Vagina (tissue), 2 donors: ENCODE measurements around the gene LARP1. TPM values are rescaled to one million over a fixed set of nuclear protein-coding genes. Genes with fewer than 3 reads are reported as not detected.

Source experiments
- DNase-seq, 2 donors: peaks; one replicate each; pipeline ENCODE4 v3.0.0-alpha.2; 2017; ENCODE audit errors: extremely low spot score in 2 of 2
- H3K27ac ChIP-seq: fragments of 200-600 bp; sonication (generic); one replicate; pipeline ENCODE4 v1.5.1; 2019
- H3K27me3 ChIP-seq: fragments of 200-600 bp; sonication (generic); one replicate; pipeline ENCODE4 v1.5.1; 2019
- H3K36me3 ChIP-seq, 2 donors: fragments of 200-600 bp; sonication (generic); one replicate each; pipeline ENCODE4 v1.5.1; 2017 to 2019
- H3K4me1 ChIP-seq: fragments of 200-600 bp; sonication (generic); one replicate; pipeline ENCODE4 v1.5.1; 2019
- H3K4me3 ChIP-seq, 2 donors: fragments of 200-600 bp; sonication (generic); 1 replicate in 1 of 2; 2 replicates in 1 of 2; pipeline ENCODE4 v1.5.1; 2016 to 2019
- H3K9me3 ChIP-seq: fragments of 200-600 bp; sonication (generic); one replicate; pipeline ENCODE4 v1.5.1; 2019
- CTCF ChIP-seq, 3 experiments: fragments of 450-650 bp in 2 of 3; fragments of 200-600 bp in 1 of 3; sonication (generic) in 1 of 3; IDR thresholded peaks; one replicate each; pipeline ENCODE4 v1.5.1; 2017 to 2019; ENCODE audit warnings: antibody characterized with exemption in 3 of 3, mild to moderate bottlenecking in 2 of 3, moderate library complexity in 2 of 3
- POLR2A ChIP-seq, 2 donors: fragments of 450-650 bp; IDR thresholded peaks; one replicate each; pipeline ENCODE4 v1.6.1; 2017; ENCODE audit warnings: antibody characterized with exemption in 2 of 2, mild to moderate bottlenecking in 2 of 2, moderate library complexity in 2 of 2
- POLR2AphosphoS5 ChIP-seq, 2 donors: sonication (generic); formaldehyde crosslinking; IDR thresholded peaks; one replicate each; pipeline ENCODE4 v1.9.0; 2017; ENCODE audit warnings: antibody characterized with exemption in 2 of 2, mild to moderate bottlenecking in 2 of 2, low read depth in 1 of 2; ENCODE audit not compliant: insufficient read depth in 1 of 2
- intact Hi-C: fragments of 100-400 bp; cut with DNase I; formaldehyde crosslinking; loops from one replicate; pipeline ENCODE4 v1.15.1; 2023
- total RNA-seq: library from RNA; depleted of rRNA; stranded (reverse); fragments of >200 nt; gene quantifications from one replicate; pipeline ENCODE4 v1.2.3, GENCODE V29; 2016

Gene LARP1
- total RNA-seq, 1 donor from 2014 or later = 98.0 TPM

DNA sequence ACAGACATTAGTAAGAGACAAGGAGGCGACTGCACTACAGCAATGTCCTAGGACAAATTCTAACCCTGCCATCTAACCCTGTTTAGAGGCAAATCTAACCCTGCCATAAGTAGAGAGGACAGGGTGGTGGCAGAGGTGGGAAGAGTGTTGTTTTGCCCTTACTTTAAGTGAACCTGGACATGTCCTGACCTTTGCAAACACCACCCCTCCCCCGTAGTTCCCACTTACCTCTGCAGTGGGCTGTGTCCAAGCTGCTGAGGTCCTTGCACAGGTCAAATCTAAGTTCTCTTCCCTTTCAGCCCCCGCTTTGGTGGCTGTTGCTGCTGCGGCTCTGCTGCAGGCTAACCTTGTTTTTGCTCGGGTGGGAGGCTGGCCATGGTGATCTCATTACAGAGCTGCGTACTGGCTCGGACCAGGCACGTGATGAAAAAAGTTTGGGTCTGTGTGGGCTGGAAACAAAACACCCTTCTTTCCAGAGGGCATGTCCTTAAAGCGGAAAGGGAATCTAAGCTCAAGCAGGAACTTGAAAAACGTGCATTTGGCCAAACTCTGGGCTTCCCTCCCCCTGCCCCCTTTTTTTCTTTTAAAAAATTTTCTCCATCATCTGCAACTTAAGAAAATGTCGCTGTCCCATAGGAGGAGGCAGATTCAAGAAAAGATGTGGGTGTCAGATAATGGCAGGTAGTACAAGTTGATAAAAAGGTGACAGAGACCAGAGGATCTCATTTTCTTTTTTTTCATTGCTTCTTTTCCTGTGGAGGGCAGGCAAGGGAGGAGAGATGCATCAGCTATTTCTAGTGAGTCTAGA lies 95.3 kb downstream of the LARP1 start, which contains the start of gene FAXDC2:
Gene FAXDC2 (minus strand): TSS at position 349 of the 808 bp plus-strand sequence. CDS start 12,425 bp downstream, outside the sequence.
- TF ChIP-seq POLR2A (IDR thresholded peaks at IDR 0.05) (no peak), POLR2AphosphoS5 (IDR thresholded peaks at IDR 0.05; ENCODE audit: insufficient read depth in 1 of 2, low read depth in 1 of 2) (peak; percentile 71 to 81), CTCF (IDR thresholded peaks at IDR 0.05) (no peak)
- DNase-seq = peak in 1 of 2 donors; percentile 93
- no peaks in the 10 kb centered on the region for H3K27me3 ChIP-seq
- H3K9me3 ChIP-seq = no peaks in the 10 kb centered on the region
- intact Hi-C loops = no loop called here
- peak within 1 kb of the TSS; percentile 89 for H3K27ac ChIP-seq
- peak within 1 kb of the TSS; percentile 58 to 71 for H3K4me3 ChIP-seq
- no peaks in the 10 kb centered on the region for H3K36me3 ChIP-seq
- H3K4me1 ChIP-seq = peaks cover 48% of the 10 kb centered on the region

DNA sequence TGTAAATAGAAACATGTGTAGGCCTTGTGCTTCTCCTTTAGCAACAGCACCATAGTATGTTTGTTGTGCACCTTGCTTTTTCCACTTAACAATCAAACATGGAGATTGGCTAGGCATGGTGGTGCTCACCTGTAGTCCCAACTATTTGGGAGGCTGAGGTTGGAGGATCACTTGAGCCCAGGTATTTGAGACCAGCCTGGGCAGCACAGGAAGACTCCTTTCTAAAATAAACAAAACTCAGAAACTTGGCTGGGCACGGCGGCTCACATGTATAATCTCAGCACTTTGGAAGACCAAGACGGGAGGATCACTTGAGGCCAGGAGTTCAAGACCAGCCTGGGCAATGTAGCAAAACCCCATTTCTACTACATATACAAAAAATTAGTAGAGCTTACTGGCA lies 96.2 kb downstream of the LARP1 start:
- Histone ChIP-seq H3K4me1 (peaks cover 39% of the 10 kb centered on the region), H3K4me3 (no peak overlapping the region), H3K9me3 (no peaks in the 10 kb centered on the region), H3K27ac (peak overlapping the region; percentile 89), H3K36me3 (no peaks in the 10 kb centered on the region), H3K27me3 (no peaks in the 10 kb centered on the region)
- intact Hi-C loops = no loop called here
- TF ChIP-seq CTCF (IDR thresholded peaks at IDR 0.05) (no peak), POLR2AphosphoS5 (IDR thresholded peaks at IDR 0.05; ENCODE audit: insufficient read depth in 1 of 2, low read depth in 1 of 2) (no peak), POLR2A (IDR thresholded peaks at IDR 0.05) (no peak)
- no peak for DNase-seq

- TF ChIP-seq POLR2A (IDR thresholded peaks at IDR 0.05) (peak in 1 of 2 donors; percentile 59), POLR2AphosphoS5 (IDR thresholded peaks at IDR 0.05; ENCODE audit: insufficient read depth in 1 of 2, low read depth in 1 of 2) (peak; percentile 48 to 87), CTCF (IDR thresholded peaks at IDR 0.05) (no peak)
- Histone ChIP-seq H3K36me3 (no peaks in the 10 kb centered on the region), H3K4me1 (peaks cover 46% of the 10 kb centered on the region), H3K27ac (peak overlapping the region; percentile 98), H3K4me3 (peak overlapping the region; percentile 79 to 86), H3K9me3 (no peaks in the 10 kb centered on the region), H3K27me3 (no peaks in the 10 kb centered on the region)
- DNase-seq = peak in 1 of 2 donors; percentile 99
- intact Hi-C loops = loop anchor here (2.0 kb wide), 1 partner anchor 103 kb away; the partner anchor contains the start of gene LARP1
Measured at GRCh38 chr5:154857530-154858296, 102.5 kb downstream of the LARP1 start.

GRCh38 chr5:154858297-154858971 lies 103.3 kb downstream of the LARP1 start, which contains the start of gene CNOT8:
TSS of gene CNOT8 (plus strand) at chr5:154858627. CDS start at chr5:154863279, 4,652 bp downstream.
- Histone ChIP-seq H3K4me3 (peak within 1 kb of the TSS; percentile 79 to 86), H3K36me3 (no peaks in the 10 kb centered on the region), H3K9me3 (no peaks in the 10 kb centered on the region), H3K4me1 (peaks cover 50% of the 10 kb centered on the region), H3K27me3 (no peaks in the 10 kb centered on the region), H3K27ac (peak within 1 kb of the TSS; percentile 98)
- intact Hi-C loops = no loop called here
- no peak for DNase-seq
- no peak for TF ChIP-seq CTCF (IDR thresholded peaks at IDR 0.05)
- TF ChIP-seq POLR2A (IDR thresholded peaks at IDR 0.05) = peak; percentile 28 to 89
- TF ChIP-seq POLR2AphosphoS5 (IDR thresholded peaks at IDR 0.05; ENCODE audit: insufficient read depth in 1 of 2, low read depth in 1 of 2) = peak; percentile 62 to 93
